Mesenchymal stem cell (in vitro differentiated cells and primary cell): Measurements from ENCODE around the gene REG1A.

ENCODE experiments used
- DNase-seq: peaks from one replicate; pipeline ENCODE4 v3.0.0-alpha.2; 2013
- H2AFZ ChIP-seq: one replicate; pipeline ENCODE4 v1.6.1; 2013; ENCODE audit warnings: low read depth, mild to moderate bottlenecking, control low read depth, inconsistent platforms, low read length, moderate library complexity
- H2AK5ac ChIP-seq: 2 replicates; pipeline ENCODE4 v1.6.1; 2013; ENCODE audit warnings: low read length, moderate library complexity, mild to moderate bottlenecking, inconsistent platforms; ENCODE audit not compliant: severe bottlenecking
- H2BK120ac ChIP-seq: one replicate; pipeline ENCODE4 v1.6.1; 2013; ENCODE audit warnings: low read depth, mild to moderate bottlenecking, inconsistent platforms, low read length, moderate library complexity
- H2BK12ac ChIP-seq, 2 experiments: one replicate each; pipeline ENCODE4 v1.6.1; 2013; ENCODE audit warnings: inconsistent platforms in 2 of 2, low read length in 2 of 2, mild to moderate bottlenecking in 2 of 2, moderate library complexity in 2 of 2, control low read depth in 1 of 2
- H2BK15ac ChIP-seq: one replicate; pipeline ENCODE4 v1.6.1; 2013; ENCODE audit warnings: mild to moderate bottlenecking, low read depth, inconsistent platforms; ENCODE audit not compliant: poor library complexity, severe bottlenecking
- H2BK5ac ChIP-seq: 2 replicates; pipeline ENCODE4 v1.6.1; 2013; ENCODE audit warnings: low read depth, mild to moderate bottlenecking, low read length, control low read depth, inconsistent platforms; ENCODE audit not compliant: poor library complexity, severe bottlenecking
- H3K14ac ChIP-seq, 2 experiments: one replicate each; pipeline ENCODE4 v1.6.1; 2013; ENCODE audit warnings: inconsistent platforms in 2 of 2, low read length in 2 of 2, control low read depth in 1 of 2, mild to moderate bottlenecking in 1 of 2, moderate library complexity in 1 of 2
- H3K18ac ChIP-seq, 2 experiments: one replicate each; pipeline ENCODE4 v1.6.1; 2013; ENCODE audit warnings: inconsistent platforms in 2 of 2, low read length in 2 of 2, control low read depth in 1 of 2, low read depth in 1 of 2, mild to moderate bottlenecking in 1 of 2
- H3K23ac ChIP-seq, 2 experiments: one replicate each; pipeline ENCODE4 v1.6.1; 2013; ENCODE audit warnings: inconsistent platforms in 2 of 2, low read length in 2 of 2, mild to moderate bottlenecking in 2 of 2, moderate library complexity in 2 of 2, control low read depth in 1 of 2
- H3K27ac ChIP-seq: 2 replicates; pipeline ENCODE4 v1.5.1; 2013; ENCODE audit warnings: mild to moderate bottlenecking, moderate library complexity, low read length, control low read depth, inconsistent platforms; ENCODE audit not compliant: poor library complexity, severe bottlenecking
- H3K27me3 ChIP-seq, 2 experiments: 2 replicates each; pipeline versions ENCODE4 v1.6.1 to v1.7.0; 2013; ENCODE audit warnings: low read length in 2 of 2, mild to moderate bottlenecking in 2 of 2, moderate library complexity in 2 of 2, control low read depth in 1 of 2, inconsistent platforms in 1 of 2; ENCODE audit not compliant: control insufficient read depth in 1 of 2, insufficient read depth in 1 of 2
- H3K36me3 ChIP-seq, 2 experiments: 2 replicates each; pipeline versions ENCODE4 v1.6.1 to v1.7.0; 2013; ENCODE audit warnings: low read length in 2 of 2, control low read depth in 1 of 2, inconsistent platforms in 1 of 2, low read depth in 1 of 2, mild to moderate bottlenecking in 1 of 2; ENCODE audit not compliant: insufficient read depth in 2 of 2, control insufficient read depth in 1 of 2
- H3K4ac ChIP-seq, 2 experiments: one replicate each; pipeline ENCODE4 v1.6.1; 2013; ENCODE audit warnings: inconsistent platforms in 2 of 2, low read length in 2 of 2, mild to moderate bottlenecking in 2 of 2, moderate library complexity in 2 of 2, control low read depth in 1 of 2, low read depth in 1 of 2
- H3K4me1 ChIP-seq: 2 replicates; pipeline ENCODE4 v1.6.1; 2013; ENCODE audit warnings: low read depth, low read length, control low read depth; ENCODE audit not compliant: control insufficient read depth, insufficient read depth
- H3K4me2 ChIP-seq: 2 replicates; pipeline ENCODE4 v1.6.1; 2013; ENCODE audit warnings: low read length, mild to moderate bottlenecking, inconsistent platforms; ENCODE audit not compliant: poor library complexity, severe bottlenecking
- H3K4me3 ChIP-seq, 2 experiments: 2 replicates each; pipeline versions ENCODE4 v1.5.1 to v1.7.0; 2013; ENCODE audit warnings: low read length in 2 of 2, mild to moderate bottlenecking in 2 of 2, control low read depth in 1 of 2, low read depth in 1 of 2; ENCODE audit not compliant: insufficient read depth in 1 of 2
- H3K79me1 ChIP-seq: replicated peaks from 2 replicates; pipeline ENCODE4 v1.6.1; 2013; ENCODE audit warnings: mild to moderate bottlenecking, control low read depth, low read length, inconsistent platforms; ENCODE audit not compliant: poor library complexity, severe bottlenecking
- H3K9ac ChIP-seq: 2 replicates; pipeline ENCODE4 v1.7.0; 2013; ENCODE audit warnings: mild to moderate bottlenecking, low read length, moderate library complexity
- H3K9me3 ChIP-seq: 2 replicates; pipeline ENCODE4 v1.7.0; 2013; ENCODE audit warnings: mild to moderate bottlenecking, low read length; ENCODE audit not compliant: control insufficient read depth
- H4K8ac ChIP-seq: one replicate; pipeline ENCODE4 v1.6.1; 2013; ENCODE audit warnings: inconsistent platforms, mild to moderate bottlenecking, low read length, moderate library complexity
- H4K91ac ChIP-seq: one replicate; pipeline ENCODE4 v1.6.1; 2013; ENCODE audit warnings: mild to moderate bottlenecking, low read length, inconsistent platforms
- WGBS: methylation state at CpG from one replicate; pipeline ENCODE4 v1.1.7; 2013; ENCODE audit warnings: mixed read lengths; 5-methylcytosine and 5-hydroxymethylcytosine counted together

The REG1A gene

GRCh38 chr2:79114797-79115494 lies 5.3 kb upstream of the REG1A start:
- Histone ChIP-seq H3K4me2 (no peak overlapping the region), H3K4me1 (no peaks in the 10 kb centered on the region), H3K79me1 (no peaks in the 10 kb centered on the region), H3K18ac (no peak overlapping the region), H3K4ac (no peak overlapping the region), H2BK5ac (no peak overlapping the region), H3K14ac (no peak overlapping the region), H3K23ac (no peak overlapping the region), H3K36me3 (no peaks in the 10 kb centered on the region), H4K8ac (no peak overlapping the region), H3K27ac (no peak overlapping the region), H2AK5ac (no peak overlapping the region), H2BK12ac (no peak overlapping the region), H3K9ac (no peak overlapping the region), H2BK15ac (no peak overlapping the region), H3K27me3 (no peaks in the 10 kb centered on the region), H3K4me3 (no peak overlapping the region), H2BK120ac (no peak overlapping the region), H2AFZ (no peak overlapping the region), H4K91ac (no peak overlapping the region), H3K9me3 (no peaks in the 10 kb centered on the region)
- WGBS, result 66% methylated on average over 2 of the region's 3 CpGs
- no peak for DNase-seq

- no peak overlapping the region for H3K9ac ChIP-seq
- H3K4me3 ChIP-seq, result no peak overlapping the region
- H4K91ac ChIP-seq, result no peak overlapping the region
- no peaks in the 10 kb centered on the region for H3K27me3 ChIP-seq
- H4K8ac ChIP-seq, result no peak overlapping the region
- no peak overlapping the region for H2BK120ac ChIP-seq
- H3K4me1 ChIP-seq, result no peaks in the 10 kb centered on the region
- H3K4me2 ChIP-seq, result no peak overlapping the region
- no peak overlapping the region for H2BK15ac ChIP-seq
- no peak overlapping the region for H2BK12ac ChIP-seq
- H2AFZ ChIP-seq, result no peak overlapping the region
- H3K14ac ChIP-seq, result no peak overlapping the region
- no peak for DNase-seq
- 75% methylated on average over 1 of the region's 2 CpGs for WGBS
- H3K18ac ChIP-seq, result no peak overlapping the region
- no peak overlapping the region for H2BK5ac ChIP-seq
- H3K27ac ChIP-seq, result no peak overlapping the region
- H2AK5ac ChIP-seq, result no peak overlapping the region
- no peak overlapping the region for H3K4ac ChIP-seq
- H3K36me3 ChIP-seq, result no peaks in the 10 kb centered on the region
- H3K9me3 ChIP-seq, result no peaks in the 10 kb centered on the region
- H3K79me1 ChIP-seq, result no peaks in the 10 kb centered on the region
- no peak overlapping the region for H3K23ac ChIP-seq
Observed at GRCh38 chr2:79116997-79117928, 3.0 kb upstream of the REG1A start.

DNA sequence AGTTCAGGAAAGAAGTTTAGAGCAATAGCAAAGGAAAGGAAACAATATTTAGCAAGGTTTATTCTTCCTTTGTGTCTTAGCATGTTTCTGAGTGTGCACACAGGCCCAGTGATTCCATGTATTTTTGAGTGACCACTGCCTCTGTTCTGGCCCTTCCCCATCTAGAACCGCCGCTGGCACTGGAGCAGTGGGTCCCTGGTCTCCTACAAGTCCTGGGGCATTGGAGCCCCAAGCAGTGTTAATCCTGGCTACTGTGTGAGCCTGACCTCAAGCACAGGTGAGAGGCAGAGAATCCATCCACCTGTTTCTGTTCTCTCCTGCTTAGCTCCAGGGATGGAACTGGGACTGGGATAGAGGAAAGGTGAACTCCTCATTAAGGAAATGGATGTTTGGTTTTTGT lies 2.4 kb downstream of the REG1A start:
- no peak overlapping the region for H3K4ac ChIP-seq
- no peak overlapping the region for H2AK5ac ChIP-seq
- H3K27ac ChIP-seq, result no peak overlapping the region
- H3K23ac ChIP-seq, result no peak overlapping the region
- H3K9me3 ChIP-seq, result no peaks in the 10 kb centered on the region
- 75% methylated on average over 2 of the region's 2 CpGs for WGBS
- H3K79me1 ChIP-seq, result no peaks in the 10 kb centered on the region
- no peak overlapping the region for H4K91ac ChIP-seq
- no peak overlapping the region for H3K9ac ChIP-seq
- DNase-seq, result no peak
- no peak overlapping the region for H3K14ac ChIP-seq
- H2BK12ac ChIP-seq, result no peak overlapping the region
- no peaks in the 10 kb centered on the region for H3K36me3 ChIP-seq
- H3K4me3 ChIP-seq, result no peak overlapping the region
- H4K8ac ChIP-seq, result no peak overlapping the region
- no peaks in the 10 kb centered on the region for H3K4me1 ChIP-seq
- H2BK5ac ChIP-seq, result no peak overlapping the region
- H2AFZ ChIP-seq, result no peak overlapping the region
- no peak overlapping the region for H3K18ac ChIP-seq
- H3K4me2 ChIP-seq, result no peak overlapping the region
- no peak overlapping the region for H2BK120ac ChIP-seq
- no peak overlapping the region for H2BK15ac ChIP-seq
- no peaks in the 10 kb centered on the region for H3K27me3 ChIP-seq

DNA sequence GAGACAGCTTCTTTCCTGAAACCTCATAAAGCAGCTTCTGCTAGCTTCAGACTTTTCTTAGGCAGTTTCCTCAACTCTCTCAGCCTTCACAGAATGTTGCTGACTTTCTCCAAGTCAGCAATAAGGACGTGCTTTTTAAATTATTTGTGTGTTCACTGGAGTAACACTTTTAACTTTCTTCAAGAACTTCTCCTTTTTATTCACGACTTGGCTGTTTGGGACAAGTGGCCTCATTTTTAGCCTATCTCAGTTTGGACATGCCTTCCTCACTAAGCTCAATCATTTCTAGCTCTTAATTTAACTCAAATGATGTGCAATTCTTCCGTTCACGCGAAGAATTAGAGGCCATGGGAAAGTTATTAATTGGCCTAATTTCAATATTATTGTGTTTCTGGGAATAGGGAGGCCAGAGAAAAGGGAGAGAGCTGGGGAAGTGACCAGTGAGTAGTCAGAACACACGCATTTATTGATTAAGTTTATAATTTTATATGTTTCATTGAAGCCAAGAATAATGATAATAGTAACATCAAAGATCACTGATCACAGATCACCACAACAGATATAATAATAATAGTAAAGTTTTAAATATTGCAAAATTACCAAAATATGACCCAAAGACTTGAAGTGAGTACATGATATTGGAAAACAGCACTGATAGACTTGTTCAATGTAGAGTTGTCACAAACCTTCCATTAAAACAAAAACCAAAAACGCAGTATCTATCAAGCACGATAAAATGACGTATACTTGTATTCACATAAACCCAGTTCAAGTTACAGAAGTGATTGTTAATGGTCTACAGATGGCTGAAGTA lies 4.8 kb downstream of the REG1A start:
- H2BK5ac ChIP-seq, result no peak overlapping the region
- no peaks in the 10 kb centered on the region for H3K4me1 ChIP-seq
- DNase-seq, result no peak
- H2BK15ac ChIP-seq, result no peak overlapping the region
- H3K79me1 ChIP-seq, result no peaks in the 10 kb centered on the region
- no peak overlapping the region for H3K23ac ChIP-seq
- no peak overlapping the region for H3K14ac ChIP-seq
- 85% methylated on average over 5 of the region's 9 CpGs for WGBS
- no peak overlapping the region for H3K9ac ChIP-seq
- H4K8ac ChIP-seq, result no peak overlapping the region
- no peak overlapping the region for H2BK120ac ChIP-seq
- H2AFZ ChIP-seq, result no peak overlapping the region
- H3K27me3 ChIP-seq, result no peaks in the 10 kb centered on the region
- no peak overlapping the region for H4K91ac ChIP-seq
- no peak overlapping the region for H3K4me2 ChIP-seq
- no peak overlapping the region for H2BK12ac ChIP-seq
- H3K9me3 ChIP-seq, result no peaks in the 10 kb centered on the region
- no peak overlapping the region for H3K18ac ChIP-seq
- H3K36me3 ChIP-seq, result no peaks in the 10 kb centered on the region
- no peak overlapping the region for H3K4me3 ChIP-seq
- H3K27ac ChIP-seq, result no peak overlapping the region
- no peak overlapping the region for H3K4ac ChIP-seq
- no peak overlapping the region for H2AK5ac ChIP-seq
